Pulmonary artery endothelial cell (primary cell): ENCODE data around the gene SFT2D3. TPM values are rescaled to one million over a fixed set of nuclear protein-coding genes. Genes with fewer than 3 reads are reported as not detected.

ENCODE experiments used
- DNase-seq: peaks from one replicate; pipeline ENCODE4 v3.0.0-alpha.2; 2011; ENCODE audit warnings: low read depth, low spot score
- total RNA-seq: library from RNA; depleted of rRNA; stranded (reverse); fragments of >200 nt; gene quantifications from 2 replicates; pipeline ENCODE4 v1.2.3, GENCODE V29; 2014

The SFT2D3 gene
- total RNA-seq, 1 donor from 2014 or later: 4.8 TPM

DNA sequence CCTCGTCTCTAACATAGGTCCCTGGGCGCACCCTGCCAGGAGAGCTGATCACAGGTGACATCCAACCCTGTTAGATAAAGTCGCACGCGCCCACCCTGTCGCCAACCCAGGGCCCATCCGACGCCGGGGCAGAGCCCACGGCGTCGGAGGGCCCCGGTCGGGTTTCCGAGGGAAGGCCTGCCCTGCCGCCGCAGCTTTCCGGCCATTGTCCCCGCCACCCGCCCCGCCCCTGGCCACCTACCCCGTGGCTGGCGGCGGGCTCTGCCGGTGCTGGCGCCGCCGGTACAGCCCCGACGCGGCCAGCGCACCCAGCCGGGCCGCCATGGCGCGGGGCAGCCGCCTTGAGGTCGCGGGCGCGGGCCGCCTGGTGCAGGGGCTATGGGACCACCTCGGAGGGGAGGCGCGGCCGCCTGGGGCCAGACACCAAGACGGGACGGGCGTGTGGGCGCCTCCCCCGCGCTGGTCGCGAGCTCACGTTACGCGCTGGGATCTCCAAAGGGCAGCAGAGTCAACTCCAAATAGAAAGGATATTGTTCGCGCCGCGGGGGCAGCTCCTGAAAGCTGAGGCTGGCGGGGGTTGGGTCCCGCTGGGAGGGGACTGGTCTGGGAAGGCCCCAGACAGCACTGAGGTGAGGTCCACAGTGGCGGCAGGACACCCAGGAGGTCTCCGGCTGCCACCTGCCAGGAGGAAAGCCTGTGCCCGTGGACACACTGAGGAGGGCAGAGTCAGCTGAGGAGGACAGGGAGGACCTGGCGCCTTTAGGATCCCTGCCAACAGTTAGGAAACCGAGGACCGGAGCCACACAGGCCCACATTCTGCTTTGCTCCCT, 37.0 kb upstream of the SFT2D3 start:
- DNase-seq: no peak

DNA sequence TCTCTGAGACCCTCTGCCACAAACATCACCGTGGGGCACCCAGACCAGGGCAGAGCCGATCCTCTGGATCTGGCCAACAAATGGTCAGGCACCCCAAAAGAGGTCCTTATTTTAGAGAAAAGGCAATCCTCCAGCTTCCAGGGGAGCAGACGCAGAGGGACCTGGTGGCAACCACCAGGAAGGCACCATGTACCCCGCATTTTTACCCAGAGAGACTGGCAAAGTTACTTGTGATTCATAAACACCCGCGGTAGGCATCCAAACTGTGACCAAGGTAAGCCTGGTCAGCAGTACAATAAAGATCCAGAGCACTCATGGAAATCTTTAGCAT, 36.4 kb upstream of the SFT2D3 start:
- DNase-seq: no peak

- DNase-seq: no peak
Observed at GRCh38 chr2:127665267-127665893, 35.9 kb upstream of the SFT2D3 start.

- DNase-seq: no peak
Observed at GRCh38 chr2:127669056-127669455, 32.2 kb upstream of the SFT2D3 start.

- DNase-seq: no peak
Observed at GRCh38 chr2:127670055-127670956, 31.0 kb upstream of the SFT2D3 start.

GRCh38 chr2:127670957-127671290, 30.4 kb upstream of the SFT2D3 start:
- DNase-seq: no peak

GRCh38 chr2:127671557-127672302, 29.6 kb upstream of the SFT2D3 start:
- no peak for DNase-seq

- no peak for DNase-seq
Observed at GRCh38 chr2:127672341-127673224, 28.7 kb upstream of the SFT2D3 start.

DNA sequence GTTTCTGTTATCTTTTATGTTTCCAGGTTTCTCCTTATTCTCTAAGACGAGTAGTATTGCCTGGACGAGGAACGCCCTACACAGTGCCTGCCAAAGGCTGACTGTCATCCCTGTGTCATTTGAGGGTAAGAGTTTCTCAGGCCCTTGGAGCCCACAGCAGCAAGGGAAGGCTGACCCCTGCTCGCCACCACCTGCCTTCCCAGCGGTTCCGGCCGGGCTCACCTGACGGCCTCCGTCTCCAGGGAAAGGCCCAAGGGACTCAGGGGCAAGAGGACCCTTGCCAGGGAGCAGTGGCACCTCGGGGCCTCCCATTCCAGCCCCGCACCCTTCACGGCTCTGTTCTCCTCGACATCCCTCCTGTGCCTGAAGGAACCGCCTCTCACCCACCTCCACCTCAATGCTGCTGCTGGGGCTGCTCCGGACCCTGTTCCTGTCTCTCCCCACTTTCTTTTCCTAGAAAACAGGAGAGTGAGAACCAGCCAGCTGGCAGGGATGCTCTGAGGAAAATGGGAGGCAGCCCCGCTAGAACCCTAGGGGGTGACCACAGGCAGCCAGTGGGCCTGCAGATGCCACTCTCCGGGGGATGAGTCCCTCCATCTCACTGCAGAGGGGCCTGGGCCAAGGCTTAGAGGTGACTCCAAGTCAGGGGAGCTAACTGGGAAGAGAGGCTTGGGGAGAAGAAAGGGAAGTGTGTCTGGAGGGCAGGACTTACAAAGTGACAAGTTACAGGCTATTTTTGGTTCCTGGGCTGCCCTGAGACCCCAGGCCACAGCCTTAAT, 27.8 kb upstream of the SFT2D3 start:
- DNase-seq: no peak

DNA sequence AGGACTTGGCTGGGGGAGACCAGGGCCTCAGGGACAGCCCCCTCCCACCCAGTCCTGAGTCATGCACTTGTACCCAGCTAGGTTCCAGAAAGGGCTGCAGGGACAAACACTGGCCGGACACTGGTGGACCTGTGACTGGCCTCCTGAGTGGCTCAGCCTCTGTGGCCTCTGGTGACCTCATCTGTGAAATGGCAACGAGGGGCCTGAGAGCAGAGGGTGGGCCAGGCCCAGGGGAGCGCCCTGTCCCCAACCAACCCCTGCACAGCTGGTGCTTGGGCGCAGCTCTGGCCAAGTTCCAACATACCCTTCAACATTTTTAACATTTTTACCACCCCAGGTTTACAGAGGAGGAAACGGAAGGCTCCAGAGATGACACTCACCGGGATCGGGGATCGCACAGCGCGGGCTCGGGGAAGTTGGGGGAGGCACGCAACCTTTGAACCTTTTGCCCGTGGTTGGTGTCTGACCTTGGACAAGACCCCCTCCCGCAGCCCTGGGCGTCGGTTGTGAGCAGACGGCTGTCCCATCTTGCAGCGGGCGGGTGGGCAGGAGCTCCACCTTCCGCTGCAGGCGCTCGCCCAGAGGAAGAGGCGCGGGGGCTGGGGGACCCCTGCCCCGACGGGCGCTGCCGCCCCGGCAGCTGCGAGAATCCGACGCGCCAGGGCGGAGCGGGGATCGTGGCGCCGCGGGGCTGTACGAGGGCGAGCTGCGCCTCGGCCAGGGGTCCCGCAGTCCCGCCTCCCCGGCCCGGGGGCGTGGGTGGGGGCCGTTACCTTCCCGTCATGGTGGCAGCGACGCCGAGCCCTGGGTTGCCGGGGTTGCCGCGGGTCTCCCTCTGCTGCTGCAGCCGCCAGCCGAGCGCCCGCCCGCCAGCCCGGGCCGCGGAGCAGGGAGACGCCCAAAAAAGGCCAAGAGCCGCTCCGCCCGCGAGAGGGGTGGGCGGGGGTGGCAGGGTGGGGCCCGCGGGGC, 26.8 kb upstream of the SFT2D3 start:
- DNase-seq: no peak

DNA sequence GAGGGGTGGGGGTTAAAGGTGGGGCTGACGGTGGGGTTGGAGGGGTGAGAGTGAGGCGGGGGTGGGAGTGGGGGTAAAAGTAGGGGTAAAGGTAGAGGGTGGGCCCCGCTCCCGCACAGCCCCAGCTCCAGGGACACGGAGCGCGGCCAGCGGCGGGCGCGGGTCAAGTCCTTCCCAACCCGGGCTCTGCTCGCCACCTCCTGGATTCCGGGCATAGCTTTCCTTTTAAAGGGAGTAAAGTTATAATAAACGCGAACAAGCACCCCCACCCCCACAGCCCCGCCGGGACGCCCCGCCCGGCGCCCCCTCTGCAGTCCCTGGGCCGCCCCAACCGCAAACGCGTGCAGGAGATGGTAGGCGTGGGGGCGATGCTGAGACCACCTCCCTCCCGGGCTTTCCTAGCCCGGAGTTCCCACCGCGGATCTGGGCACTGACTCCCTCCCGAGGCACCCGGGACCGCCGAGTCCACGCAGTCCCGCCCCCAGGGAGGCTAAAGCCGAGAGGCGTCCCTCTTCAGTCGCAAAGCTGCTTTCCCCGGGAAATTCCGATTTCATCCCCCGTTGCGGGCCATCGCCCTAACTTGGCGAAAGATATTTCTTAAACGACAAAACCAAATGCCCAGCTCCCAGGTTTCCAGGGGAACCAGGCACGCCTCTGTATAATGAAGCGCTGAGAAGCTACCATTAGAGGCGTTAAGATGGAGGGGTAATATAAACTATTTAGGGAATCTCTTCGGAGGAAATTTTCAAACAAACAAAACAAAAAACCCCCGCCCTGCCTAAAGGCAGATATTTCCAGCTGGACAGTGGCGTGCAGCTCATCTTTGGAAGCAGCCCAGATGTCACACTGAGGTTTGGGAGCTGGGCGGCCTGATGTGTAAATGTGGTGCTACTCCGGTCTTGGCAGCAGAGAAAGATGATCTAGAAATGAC, 25.7 kb upstream of the SFT2D3 start, which contains the start of gene LIMS2:
Gene LIMS2 (minus strand): TSS at position 200 of the 931 bp plus-strand sequence. CDS start 506 bp downstream, outside the sequence.
- no peak for DNase-seq

DNA sequence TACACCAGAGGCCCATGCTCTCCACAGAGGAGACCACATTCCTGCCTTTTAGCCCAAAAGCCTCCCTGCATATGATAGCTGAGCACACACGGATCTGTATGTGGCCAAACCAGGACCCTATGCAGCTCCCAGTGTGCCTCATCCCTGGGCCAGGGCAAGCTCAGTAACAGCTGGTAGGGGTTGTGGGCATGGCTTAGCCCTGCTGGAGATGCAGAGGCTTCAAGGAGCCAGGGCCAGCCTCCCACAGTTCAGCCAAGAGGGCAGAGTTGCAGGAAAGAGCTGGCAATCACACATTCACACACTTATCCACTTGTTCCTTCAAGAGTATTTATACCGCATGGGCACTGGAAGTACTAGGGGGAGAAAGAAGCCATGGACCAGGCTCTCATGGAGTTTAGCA, 24.4 kb upstream of the SFT2D3 start:
- no peak for DNase-seq

GRCh38 chr2:127678531-127678930, 22.8 kb upstream of the SFT2D3 start:
- DNase-seq: no peak

- no peak for DNase-seq
Observed at GRCh38 chr2:127678991-127679390, 22.3 kb upstream of the SFT2D3 start.

GRCh38 chr2:127679680-127680361, 21.5 kb upstream of the SFT2D3 start:
- no peak for DNase-seq

DNA sequence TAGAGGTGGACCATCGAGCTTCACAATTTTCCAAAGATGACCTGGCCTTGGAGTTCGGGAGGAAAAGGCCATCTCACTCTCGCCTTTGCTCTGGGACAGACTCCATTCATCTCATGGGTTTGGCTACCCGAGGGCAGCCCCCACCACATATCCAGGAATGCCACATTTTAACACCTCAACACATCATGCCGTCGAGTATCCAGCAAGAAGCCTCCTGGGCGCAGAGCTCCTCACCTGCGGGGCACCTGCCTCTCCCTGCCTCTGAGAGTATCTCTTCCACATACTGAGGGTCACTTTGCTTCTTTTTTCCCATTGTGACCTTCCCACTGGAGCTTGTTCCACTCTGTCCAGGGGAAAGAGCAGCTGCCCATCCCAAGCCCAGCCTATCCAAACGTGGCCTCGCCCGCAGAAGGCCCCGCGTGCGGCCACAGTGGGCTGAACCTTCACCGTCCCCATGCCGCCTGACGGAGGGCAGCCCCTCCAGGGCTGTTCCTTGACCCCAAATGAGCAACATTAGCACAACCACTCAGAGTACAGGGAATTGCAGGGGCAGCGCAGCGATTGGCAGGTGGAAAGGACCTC, 20.5 kb upstream of the SFT2D3 start:
- no peak for DNase-seq
